ENCODE data around the gene PFKP. TPM values are rescaled to one million over a fixed set of nuclear protein-coding genes. Genes with fewer than 3 reads are reported as not detected.

PFKP gene
- total and polyA plus RNA-seq, 4 donors = 15.1 to 49.8 (median 31.8) TPM

GRCh38 chr10:3150366-3150765, 83.0 kb downstream of the PFKP start:
- Histone ChIP-seq H3K4me1 (ENCODE audit: control insufficient read depth in 5 of 5, insufficient read depth in 5 of 5, low read length in 5 of 5) (no peaks in the 10 kb centered on the region), H3K27me3 (ENCODE audit: control insufficient read depth in 3 of 3, insufficient read depth in 3 of 3, low read length in 2 of 3) (no peaks in the 10 kb centered on the region), H3K27ac (ENCODE audit: low read depth in 1 of 2, low read length in 1 of 2) (no peak overlapping the region), H3K36me3 (ENCODE audit: control insufficient read depth in 4 of 4, insufficient read depth in 4 of 4, low read length in 4 of 4) (peaks cover 20 to 59% (median 50%) of the 10 kb centered on the region in 4 donors), H3K4me3 (no peak overlapping the region), H3K9ac (ENCODE audit: insufficient read depth in 1 of 2, low read length in 2 of 2) (no peak overlapping the region), H3K9me3 (ENCODE audit: control insufficient read depth in 4 of 4, insufficient read depth in 3 of 4, low read length in 3 of 4) (no peaks in the 10 kb centered on the region)
- WGBS, 2 donors = 94 to 95% methylated on average over 13 of the region's 13 CpGs
- ATAC-seq (ENCODE audit: insufficient read depth, low FRiP score) (no peak), DNase-seq (no peak)
- TF ChIP-seq CTCF (IDR thresholded peaks at IDR 0.05; ENCODE audit: control extremely low read depth, extremely low read depth) = no peak

GRCh38 chr10:3150961-3151360, 83.6 kb downstream of the PFKP start:
- no peaks in the 10 kb centered on the region for H3K27me3 ChIP-seq (ENCODE audit: control insufficient read depth in 3 of 3, insufficient read depth in 3 of 3, low read length in 2 of 3)
- no peak overlapping the region for H3K27ac ChIP-seq (ENCODE audit: low read depth in 1 of 2, low read length in 1 of 2)
- ATAC-seq (ENCODE audit: insufficient read depth, low FRiP score) (no peak), DNase-seq (no peak)
- no peak overlapping the region for H3K4me3 ChIP-seq
- peaks cover 15 to 60% (median 47%) of the 10 kb centered on the region in 4 donors for H3K36me3 ChIP-seq (ENCODE audit: control insufficient read depth in 4 of 4, insufficient read depth in 4 of 4, low read length in 4 of 4)
- H3K9me3 ChIP-seq (ENCODE audit: control insufficient read depth in 4 of 4, insufficient read depth in 3 of 4, low read length in 3 of 4) = no peaks in the 10 kb centered on the region
- H3K9ac ChIP-seq (ENCODE audit: insufficient read depth in 1 of 2, low read length in 2 of 2) = no peak overlapping the region
- H3K4me1 ChIP-seq (ENCODE audit: control insufficient read depth in 5 of 5, insufficient read depth in 5 of 5, low read length in 5 of 5) = no peaks in the 10 kb centered on the region
- no peak for TF ChIP-seq CTCF (IDR thresholded peaks at IDR 0.05; ENCODE audit: control extremely low read depth, extremely low read depth)
- WGBS, 2 donors = 84 to 95% methylated on average over 14 of the region's 14 CpGs

GRCh38 chr10:3151889-3152565, 84.7 kb downstream of the PFKP start:
- no peak for TF ChIP-seq CTCF (IDR thresholded peaks at IDR 0.05; ENCODE audit: control extremely low read depth, extremely low read depth)
- Histone ChIP-seq H3K27ac (ENCODE audit: low read depth in 1 of 2, low read length in 1 of 2) (no peak overlapping the region), H3K4me1 (ENCODE audit: control insufficient read depth in 5 of 5, insufficient read depth in 5 of 5, low read length in 5 of 5) (no peaks in the 10 kb centered on the region), H3K36me3 (ENCODE audit: control insufficient read depth in 4 of 4, insufficient read depth in 4 of 4, low read length in 4 of 4) (peaks cover 15 to 56% (median 47%) of the 10 kb centered on the region in 4 donors), H3K4me3 (no peak overlapping the region), H3K9me3 (ENCODE audit: control insufficient read depth in 4 of 4, insufficient read depth in 3 of 4, low read length in 3 of 4) (no peaks in the 10 kb centered on the region), H3K27me3 (ENCODE audit: control insufficient read depth in 3 of 3, insufficient read depth in 3 of 3, low read length in 2 of 3) (no peaks in the 10 kb centered on the region), H3K9ac (ENCODE audit: insufficient read depth in 1 of 2, low read length in 2 of 2) (no peak overlapping the region)
- ATAC-seq (ENCODE audit: insufficient read depth, low FRiP score) (no peak), DNase-seq (no peak)
- WGBS, 2 donors = 94 to 98% methylated on average over 13 of the region's 13 CpGs

GRCh38 chr10:3152566-3152935, 85.2 kb downstream of the PFKP start:
- Histone ChIP-seq H3K9me3 (ENCODE audit: control insufficient read depth in 4 of 4, insufficient read depth in 3 of 4, low read length in 3 of 4) (no peaks in the 10 kb centered on the region), H3K4me3 (no peak overlapping the region), H3K27me3 (ENCODE audit: control insufficient read depth in 3 of 3, insufficient read depth in 3 of 3, low read length in 2 of 3) (no peaks in the 10 kb centered on the region), H3K4me1 (ENCODE audit: control insufficient read depth in 5 of 5, insufficient read depth in 5 of 5, low read length in 5 of 5) (no peaks in the 10 kb centered on the region), H3K36me3 (ENCODE audit: control insufficient read depth in 4 of 4, insufficient read depth in 4 of 4, low read length in 4 of 4) (peaks cover 12 to 55% (median 47%) of the 10 kb centered on the region in 4 donors), H3K27ac (ENCODE audit: low read depth in 1 of 2, low read length in 1 of 2) (no peak overlapping the region), H3K9ac (ENCODE audit: insufficient read depth in 1 of 2, low read length in 2 of 2) (no peak overlapping the region)
- 86 to 89% methylated on average over 9 of the region's 9 CpGs for WGBS, 2 donors
- DNase-seq (no peak), ATAC-seq (ENCODE audit: insufficient read depth, low FRiP score) (no peak)
- TF ChIP-seq CTCF (IDR thresholded peaks at IDR 0.05; ENCODE audit: control extremely low read depth, extremely low read depth) = no peak

All from lung (tissue), 12 donors.